CD4-positive, alpha-beta T cell (primary cell): ENCODE results near the gene ROCK2. TPM values are rescaled to one million over a fixed set of nuclear protein-coding genes. Genes with fewer than 3 reads are reported as not detected.

Source experiments
- ATAC-seq: fragments of 200-7000 bp; cut with Tn5 transposase; one replicate; pipeline ENCODE4 v1.10.0; 2022; ENCODE audit warnings: mild to moderate bottlenecking; ENCODE audit not compliant: poor library complexity
- CTCF ChIA-PET: fragments of 350-600 bp; sonication (Branson Sonifier 250); formaldehyde crosslinking; loops from one replicate; lab custom pipeline; 2021; ENCODE audit warnings: antibody characterized with exemption, inconsistent platforms; lab: Charles Lee
- POLR2A ChIA-PET: fragments of 350-600 bp; sonication (Branson Sonifier 250); formaldehyde crosslinking; loops from one replicate; lab custom pipeline; 2021; ENCODE audit warnings: antibody characterized with exemption, inconsistent platforms; lab: Charles Lee
- DNase-seq, 14 experiments: peaks; one replicate each; pipeline ENCODE4 v3.0.0-alpha.2; 2013 to 2020; ENCODE audit warnings: mixed read lengths in 2 of 14
- H3K27ac ChIP-seq, 2 donors: one replicate each; pipeline versions ENCODE4 v1.5.1 to v1.7.0; 2013; ENCODE audit warnings: low read length in 2 of 2, low read depth in 1 of 2, mild to moderate bottlenecking in 1 of 2
- H3K27me3 ChIP-seq, 2 experiments: 1 replicate in 1 of 2; 2 replicates in 1 of 2; pipeline versions ENCODE4 v1.6.1 to v1.7.0; 2013; ENCODE audit warnings: low read length in 2 of 2, control low read depth in 1 of 2, mild to moderate bottlenecking in 1 of 2, moderate library complexity in 1 of 2; ENCODE audit not compliant: insufficient read depth in 2 of 2, control insufficient read depth in 1 of 2
- H3K36me3 ChIP-seq: one replicate; pipeline ENCODE4 v1.6.1; 2013; ENCODE audit warnings: low read length, control low read depth; ENCODE audit not compliant: insufficient read depth
- H3K4me1 ChIP-seq: one replicate; pipeline ENCODE4 v1.6.1; 2013; ENCODE audit warnings: low read length, control low read depth; ENCODE audit not compliant: insufficient read depth
- H3K4me3 ChIP-seq: one replicate; pipeline ENCODE4 v1.5.1; 2013; ENCODE audit warnings: mild to moderate bottlenecking, low read length, moderate library complexity
- H3K9me3 ChIP-seq, 2 experiments: 1 replicate in 1 of 2; 2 replicates in 1 of 2; pipeline versions ENCODE4 v1.6.1 to v1.7.0; 2013; ENCODE audit warnings: low read length in 2 of 2, mild to moderate bottlenecking in 2 of 2, control low read depth in 1 of 2, moderate library complexity in 1 of 2; ENCODE audit not compliant: control insufficient read depth in 1 of 2, insufficient read depth in 1 of 2
- H3K27ac Mint-ChIP-seq: one replicate; pipeline ENCODE4 v1.8.0; 2020; ENCODE audit warnings: mixed read lengths
- H3K27me3 Mint-ChIP-seq: one replicate; pipeline ENCODE4 v1.8.0; 2021; ENCODE audit warnings: mixed read lengths
- H3K36me3 Mint-ChIP-seq: one replicate; pipeline ENCODE4 v1.8.0; 2021; ENCODE audit warnings: low read depth, mixed read lengths
- H3K4me1 Mint-ChIP-seq: one replicate; pipeline ENCODE4 v1.8.0; 2021; ENCODE audit warnings: low read depth, mixed read lengths
- H3K4me3 Mint-ChIP-seq: one replicate; pipeline ENCODE4 v1.8.0; 2020; ENCODE audit warnings: mild to moderate bottlenecking, mixed read lengths
- H3K9me3 Mint-ChIP-seq: one replicate; pipeline ENCODE4 v1.8.0; 2020; ENCODE audit warnings: mixed read lengths
- intact Hi-C, 2 experiments: fragments of 100-400 bp; cut with DNase I in 1 of 2; cut with micrococcal nuclease in 1 of 2; formaldehyde crosslinking; loops; one replicate each; pipeline versions ENCODE4 v1.15.1 to v1.9.0; 2023 to 2025; cut with DNase I, micrococcal nuclease
- total RNA-seq, 174 experiments: library from RNA in 2 of 174; stranded (reverse) in 2 of 174; gene quantifications; one replicate each; pipeline ENCODE4 v1.2.3 and lab custom pipeline; 2021 to 2026
- TF ChIP-seq, protein P1 (sequence below): fragments of 200-600 bp; IDR thresholded peaks from one replicate; pipeline ENCODE4 v1.8.0; 2022; ENCODE audit warnings: antibody characterized with exemption, mild to moderate bottlenecking

ROCK2 gene
- total RNA-seq, 2 experiments from 2014 or later = 6.9 to 9.4 TPM

DNA sequence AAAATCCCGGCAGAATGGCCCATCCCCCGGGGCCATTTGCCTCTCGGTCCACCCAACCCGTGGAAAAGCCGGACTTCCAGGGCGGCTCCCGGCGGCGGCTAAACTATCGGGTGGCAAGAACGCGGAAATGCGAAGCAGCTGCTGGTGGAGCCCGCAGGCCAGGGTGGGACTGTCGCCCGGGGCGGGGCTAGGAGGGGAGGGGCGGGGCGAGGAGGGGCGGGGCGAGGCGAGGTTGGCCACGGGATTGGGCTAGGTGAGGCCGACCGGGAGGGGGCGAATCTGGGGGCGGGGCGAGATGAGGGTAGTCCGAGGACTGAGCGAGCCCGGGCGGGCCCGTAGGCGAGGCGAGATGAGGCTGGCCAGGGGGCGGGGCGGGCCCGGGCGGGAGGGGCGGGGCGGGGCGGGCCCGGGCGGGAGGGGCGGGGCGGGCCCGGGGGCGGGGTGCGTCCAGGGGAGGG lies 189.5 kb downstream of the ROCK2 start:
- Mint-ChIP-seq H3K36me3 (no peaks in the 10 kb centered on the region), H3K4me3 (peak overlapping the region; percentile 92), H3K9me3 (no peaks in the 10 kb centered on the region), H3K27me3 (no peaks in the 10 kb centered on the region), H3K4me1 (peaks cover 24% of the 10 kb centered on the region), H3K27ac (peak overlapping the region; percentile 90)
- H3K4me3 ChIP-seq = peak overlapping the region; percentile 60
- intact Hi-C loops = loop anchor here (1.0 to 10.0 kb wide), 8 partner anchors 23 to 620 kb away; partner anchors contain the start of genes LPIN1 (in 1 of the 2), NOL10 (in 1 of the 2) and ROCK2 (in 1 of the 2)
- no peaks in the 10 kb centered on the region for H3K27me3 ChIP-seq
- TF ChIP-seq, protein P1, sequence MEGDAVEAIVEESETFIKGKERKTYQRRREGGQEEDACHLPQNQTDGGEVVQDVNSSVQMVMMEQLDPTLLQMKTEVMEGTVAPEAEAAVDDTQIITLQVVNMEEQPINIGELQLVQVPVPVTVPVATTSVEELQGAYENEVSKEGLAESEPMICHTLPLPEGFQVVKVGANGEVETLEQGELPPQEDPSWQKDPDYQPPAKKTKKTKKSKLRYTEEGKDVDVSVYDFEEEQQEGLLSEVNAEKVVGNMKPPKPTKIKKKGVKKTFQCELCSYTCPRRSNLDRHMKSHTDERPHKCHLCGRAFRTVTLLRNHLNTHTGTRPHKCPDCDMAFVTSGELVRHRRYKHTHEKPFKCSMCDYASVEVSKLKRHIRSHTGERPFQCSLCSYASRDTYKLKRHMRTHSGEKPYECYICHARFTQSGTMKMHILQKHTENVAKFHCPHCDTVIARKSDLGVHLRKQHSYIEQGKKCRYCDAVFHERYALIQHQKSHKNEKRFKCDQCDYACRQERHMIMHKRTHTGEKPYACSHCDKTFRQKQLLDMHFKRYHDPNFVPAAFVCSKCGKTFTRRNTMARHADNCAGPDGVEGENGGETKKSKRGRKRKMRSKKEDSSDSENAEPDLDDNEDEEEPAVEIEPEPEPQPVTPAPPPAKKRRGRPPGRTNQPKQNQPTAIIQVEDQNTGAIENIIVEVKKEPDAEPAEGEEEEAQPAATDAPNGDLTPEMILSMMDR = no peak
- ChIA-PET CTCF (interaction anchor here (1.1 to 1.5 kb wide), 4 partner anchors 22 to 323 kb away, joined by 3 to 7 read pairs (median 6); a partner anchor contains a TSS), POLR2A (interaction anchor here (0.8 to 3.5 kb wide), 11 partner anchors 11 to 1562 kb away, joined by 3 to 64 read pairs (median 3); partner anchors contain the start of genes E2F6, PDIA6 and ROCK2)
- peak overlapping the region; percentile 74 to 78 for H3K27ac ChIP-seq
- no peaks in the 10 kb centered on the region for H3K36me3 ChIP-seq
- peaks cover 34% of the 10 kb centered on the region for H3K4me1 ChIP-seq
- H3K9me3 ChIP-seq = no peaks in the 10 kb centered on the region
- ATAC-seq (peak; percentile 89), DNase-seq (peak; percentile 97 to 99 (median 99))

DNA sequence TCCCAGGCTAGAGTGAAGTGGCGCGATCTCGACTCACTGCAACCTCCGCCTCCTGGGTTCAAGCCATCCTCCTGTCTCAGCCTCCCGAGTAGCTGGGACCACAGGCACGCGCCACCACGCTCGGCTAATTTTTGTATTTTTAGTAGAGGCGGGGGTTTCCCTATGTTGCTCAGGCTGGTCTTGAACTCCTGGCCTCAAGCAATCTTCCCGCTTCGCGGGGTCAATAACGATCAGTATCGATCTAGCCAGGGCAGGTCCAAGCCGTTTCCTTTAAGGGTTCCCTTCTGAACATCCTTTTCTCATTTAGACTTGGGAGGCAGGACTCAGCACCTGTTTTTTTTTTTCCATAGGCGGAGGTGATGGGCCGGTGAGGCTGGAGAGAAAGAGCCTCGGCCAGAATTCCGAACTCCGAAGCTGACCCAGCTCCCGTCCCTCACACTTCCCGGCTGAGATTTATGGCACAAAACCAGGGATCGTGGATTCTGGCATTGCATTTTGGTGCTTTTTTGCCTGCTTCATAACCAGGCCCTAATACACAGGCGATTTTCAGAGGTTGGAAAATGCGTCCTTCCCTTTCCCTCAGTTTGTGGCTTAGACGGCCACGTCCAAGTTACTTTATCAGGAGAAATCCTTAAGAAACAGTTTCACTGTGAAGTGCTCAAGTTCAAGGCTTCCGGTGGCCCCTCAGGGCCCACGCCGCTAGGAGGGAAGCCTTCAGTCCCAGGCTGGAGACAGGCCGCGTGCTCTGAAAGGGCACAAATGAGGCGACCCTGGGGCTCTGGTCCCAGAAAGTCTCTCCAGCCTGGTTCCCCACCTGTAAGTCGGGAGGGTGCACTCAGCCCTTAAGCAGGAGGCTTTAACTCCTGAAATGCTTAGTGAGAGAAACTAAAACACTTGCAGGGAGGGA lies 190.2 kb downstream of the ROCK2 start:
- H3K4me1 Mint-ChIP-seq = peaks cover 23% of the 10 kb centered on the region
- H3K27ac Mint-ChIP-seq = peak overlapping the region; percentile 90
- ATAC-seq = peak; percentile 1
- peak in 3 of 14 experiments; percentile 10 to 41 (median 14) for DNase-seq
- H3K27me3 Mint-ChIP-seq = no peaks in the 10 kb centered on the region
- intact Hi-C loops = loop anchor here (5.0 to 10.0 kb wide), 5 partner anchors 191 to 621 kb away; partner anchors contain the start of genes NOL10 (in 1 of the 2) and ROCK2 (in 1 of the 2)
- peak overlapping the region; percentile 74 to 78 for H3K27ac ChIP-seq
- H3K27me3 ChIP-seq = no peaks in the 10 kb centered on the region
- TF ChIP-seq, protein P1 = no peak
- ChIA-PET POLR2A (interaction anchor here (0.8 to 3.5 kb wide), 9 partner anchors 10 to 1563 kb away, joined by 3 to 64 read pairs (median 3); partner anchors contain the start of genes E2F6, PDIA6 and ROCK2), CTCF (interaction anchor here (0.6 to 1.5 kb wide), 3 partner anchors 23 to 64 kb away, joined by 3 to 6 read pairs (median 3); no protein-coding TSS in a partner anchor)
- H3K9me3 ChIP-seq = no peaks in the 10 kb centered on the region
- no peaks in the 10 kb centered on the region for H3K36me3 Mint-ChIP-seq
- H3K9me3 Mint-ChIP-seq = no peaks in the 10 kb centered on the region
- peak overlapping the region; percentile 92 for H3K4me3 Mint-ChIP-seq
- no peaks in the 10 kb centered on the region for H3K36me3 ChIP-seq
- H3K4me3 ChIP-seq = peak overlapping the region; percentile 60
- peaks cover 28% of the 10 kb centered on the region for H3K4me1 ChIP-seq

DNA sequence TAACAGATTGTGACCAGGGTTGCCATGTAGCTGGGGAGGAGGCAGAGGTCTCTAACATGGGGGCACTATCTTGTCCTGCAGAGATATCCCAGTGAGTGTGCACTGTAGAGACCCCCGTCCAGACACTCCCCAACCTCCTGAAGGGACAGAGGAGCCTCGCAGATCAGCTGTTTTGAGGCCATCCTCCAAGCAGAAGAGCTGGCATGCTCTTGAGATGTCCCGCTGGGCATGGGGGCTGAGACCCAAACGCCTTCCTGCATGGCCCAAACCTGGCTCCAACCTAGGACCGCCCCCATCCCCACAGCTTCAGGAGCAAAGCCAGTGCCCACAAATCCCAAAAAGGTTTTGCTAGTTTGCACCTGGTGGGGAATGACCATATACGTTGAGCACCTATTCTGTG lies 191.8 kb downstream of the ROCK2 start:
- Histone ChIP-seq H3K36me3 (no peaks in the 10 kb centered on the region), H3K4me3 (no peak overlapping the region), H3K27me3 (no peaks in the 10 kb centered on the region), H3K27ac (no peak overlapping the region), H3K4me1 (peaks cover 26% of the 10 kb centered on the region), H3K9me3 (peaks cover 0 to 2% of the 10 kb centered on the region in 2 experiments)
- ATAC-seq = no peak
- POLR2A ChIA-PET = no interaction called here
- H3K4me3 Mint-ChIP-seq = no peak overlapping the region
- TF ChIP-seq, protein P1 = no peak
- no peaks in the 10 kb centered on the region for H3K9me3 Mint-ChIP-seq
- no peaks in the 10 kb centered on the region for H3K36me3 Mint-ChIP-seq
- no peaks in the 10 kb centered on the region for H3K27me3 Mint-ChIP-seq
- no peak overlapping the region for H3K27ac Mint-ChIP-seq
- CTCF ChIA-PET = interaction anchor here (0.6 to 1.6 kb wide), 2 partner anchors 10 to 20 kb away, joined by 3 to 10 read pairs; a partner anchor contains a TSS
- H3K4me1 Mint-ChIP-seq = peaks cover 23% of the 10 kb centered on the region
- DNase-seq = no peak
- intact Hi-C loops = loop anchor here (2.0 to 10.0 kb wide), 6 partner anchors 18 to 622 kb away; partner anchors contain the start of genes NOL10 (in 1 of the 2) and ROCK2 (in 1 of the 2)
